Brain pericyte (primary cell): ENCODE data around the gene ZBTB2.

Source experiments
- DNase-seq: peaks from one replicate; pipeline ENCODE4 v3.0.0-alpha.2; 2012; ENCODE audit warnings: low read depth, low spot score

The ZBTB2 gene

GRCh38 chr6:151391471-151392413, at the start of gene ZBTB2:
TSS of gene ZBTB2 (minus strand) at chr6:151391559. CDS start at chr6:151373637, 17,922 bp downstream.
- DNase-seq, result no peak

GRCh38 chr6:151440930-151441329, 49.6 kb upstream of the ZBTB2 start:
- no peak for DNase-seq

- no peak for DNase-seq
Observed at GRCh38 chr6:151440498-151440897, 49.1 kb upstream of the ZBTB2 start.

- no peak for DNase-seq
Observed at GRCh38 chr6:151437401-151437800, 46.0 kb upstream of the ZBTB2 start.

GRCh38 chr6:151436802-151437201, 45.4 kb upstream of the ZBTB2 start:
- DNase-seq, result no peak

- DNase-seq, result no peak
Observed at GRCh38 chr6:151436300-151436699, 44.9 kb upstream of the ZBTB2 start.

GRCh38 chr6:151434369-151434768, 43.0 kb upstream of the ZBTB2 start:
- no peak for DNase-seq

- no peak for DNase-seq
Observed at GRCh38 chr6:151432651-151433050, 41.3 kb upstream of the ZBTB2 start.

- DNase-seq, result no peak
Observed at GRCh38 chr6:151431337-151431736, 40.0 kb upstream of the ZBTB2 start.

GRCh38 chr6:151430886-151431285, 39.5 kb upstream of the ZBTB2 start:
- DNase-seq, result no peak

GRCh38 chr6:151428093-151428735, 36.9 kb upstream of the ZBTB2 start:
- DNase-seq, result no peak

GRCh38 chr6:151425561-151425960, 34.2 kb upstream of the ZBTB2 start:
- DNase-seq, result no peak

- no peak for DNase-seq
Observed at GRCh38 chr6:151422981-151423380, 31.6 kb upstream of the ZBTB2 start.

- no peak for DNase-seq
Observed at GRCh38 chr6:151417477-151417876, 26.1 kb upstream of the ZBTB2 start.

- DNase-seq, result no peak
Observed at GRCh38 chr6:151414641-151415260, 23.4 kb upstream of the ZBTB2 start.

GRCh38 chr6:151413372-151414145, 22.2 kb upstream of the ZBTB2 start:
- no peak for DNase-seq

GRCh38 chr6:151412909-151413308, 21.6 kb upstream of the ZBTB2 start:
- no peak for DNase-seq

GRCh38 chr6:151409679-151410078, 18.3 kb upstream of the ZBTB2 start:
- no peak for DNase-seq

- no peak for DNase-seq
Observed at GRCh38 chr6:151409260-151409659, 17.9 kb upstream of the ZBTB2 start.

GRCh38 chr6:151408858-151409257, 17.5 kb upstream of the ZBTB2 start:
- DNase-seq, result no peak

GRCh38 chr6:151403919-151404308, 12.6 kb upstream of the ZBTB2 start:
- DNase-seq, result no peak

- no peak for DNase-seq
Observed at GRCh38 chr6:151402228-151402627, 10.9 kb upstream of the ZBTB2 start.
